ENCODE results near the gene JMJD7. TPM values are rescaled to one million over a fixed set of nuclear protein-coding genes. Genes with fewer than 3 reads are reported as not detected.

Gene JMJD7
- total RNA-seq, 2 donors from 2014 or later: 7.8 to 11.8 TPM

DNA sequence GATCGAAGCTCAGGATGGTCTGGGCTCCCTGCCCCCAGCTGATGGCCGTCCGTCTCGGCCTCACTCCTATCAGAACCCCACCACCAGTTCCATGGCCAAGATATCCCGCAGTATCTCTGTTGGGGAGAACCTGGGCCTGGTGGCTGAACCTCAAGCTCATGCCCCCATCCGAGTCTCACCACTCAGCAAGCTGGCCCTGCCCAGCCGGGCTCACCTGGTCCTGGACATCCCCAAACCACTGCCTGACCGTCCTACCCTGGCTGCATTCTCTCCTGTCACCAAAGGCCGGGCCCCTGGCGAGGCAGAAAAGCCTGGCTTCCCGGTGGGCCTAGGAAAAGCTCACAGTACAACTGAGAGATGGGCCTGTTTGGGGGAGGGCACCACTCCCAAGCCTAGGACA lies 4.4 kb upstream of the JMJD7 start:
- DNase-seq: no peak
- Histone ChIP-seq H3K36me3 (no peaks in the 10 kb centered on the region), H3K4me1 (peaks cover under 1% of the 10 kb centered on the region), H3K9ac (ENCODE audit: low read depth in 2 of 2, low read length in 2 of 2) (no peak overlapping the region), H3K27ac (no peak overlapping the region), H3K9me3 (no peaks in the 10 kb centered on the region), H3K27me3 (no peaks in the 10 kb centered on the region), H3K4me3 (no peak overlapping the region)
- TF ChIP-seq, protein P1, sequence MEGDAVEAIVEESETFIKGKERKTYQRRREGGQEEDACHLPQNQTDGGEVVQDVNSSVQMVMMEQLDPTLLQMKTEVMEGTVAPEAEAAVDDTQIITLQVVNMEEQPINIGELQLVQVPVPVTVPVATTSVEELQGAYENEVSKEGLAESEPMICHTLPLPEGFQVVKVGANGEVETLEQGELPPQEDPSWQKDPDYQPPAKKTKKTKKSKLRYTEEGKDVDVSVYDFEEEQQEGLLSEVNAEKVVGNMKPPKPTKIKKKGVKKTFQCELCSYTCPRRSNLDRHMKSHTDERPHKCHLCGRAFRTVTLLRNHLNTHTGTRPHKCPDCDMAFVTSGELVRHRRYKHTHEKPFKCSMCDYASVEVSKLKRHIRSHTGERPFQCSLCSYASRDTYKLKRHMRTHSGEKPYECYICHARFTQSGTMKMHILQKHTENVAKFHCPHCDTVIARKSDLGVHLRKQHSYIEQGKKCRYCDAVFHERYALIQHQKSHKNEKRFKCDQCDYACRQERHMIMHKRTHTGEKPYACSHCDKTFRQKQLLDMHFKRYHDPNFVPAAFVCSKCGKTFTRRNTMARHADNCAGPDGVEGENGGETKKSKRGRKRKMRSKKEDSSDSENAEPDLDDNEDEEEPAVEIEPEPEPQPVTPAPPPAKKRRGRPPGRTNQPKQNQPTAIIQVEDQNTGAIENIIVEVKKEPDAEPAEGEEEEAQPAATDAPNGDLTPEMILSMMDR (IDR thresholded peaks at IDR 0.05): no peak
- intact Hi-C loops (cut with DNase I): no loop called here

DNA sequence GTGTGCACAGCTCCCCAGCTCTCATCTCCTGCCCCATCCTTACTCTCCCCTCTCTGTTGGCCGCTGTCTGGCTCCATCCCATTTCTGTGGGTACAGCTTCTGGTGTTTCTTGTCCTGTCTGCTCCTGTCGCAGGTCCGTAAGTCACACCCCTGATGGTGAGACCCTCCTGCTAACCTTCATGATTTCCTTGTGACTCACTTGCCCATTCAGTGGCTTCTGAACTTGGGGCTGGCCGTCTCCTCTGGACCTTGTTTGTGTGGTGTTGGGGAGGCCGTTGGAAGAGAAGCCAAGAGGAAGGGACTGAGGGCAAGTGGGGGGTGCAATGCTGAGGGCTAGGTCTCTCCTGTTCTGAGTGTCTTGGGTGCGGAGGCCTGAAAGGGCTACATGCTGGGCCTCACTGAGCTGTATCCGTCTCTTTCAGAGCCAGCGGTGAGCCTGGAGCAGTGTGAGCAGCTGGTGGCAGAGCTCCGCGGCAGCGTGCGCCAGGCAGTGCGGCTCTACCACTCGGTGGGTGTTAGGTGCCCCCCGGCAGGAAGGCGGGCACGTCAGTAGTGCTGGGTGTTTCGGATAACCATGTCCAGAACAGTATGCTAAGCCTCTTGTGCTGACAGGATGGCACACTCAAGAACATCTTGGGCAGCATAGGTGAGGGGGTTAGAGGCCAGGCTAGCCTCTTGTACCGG lies 3.7 kb upstream of the JMJD7 start:
- TF ChIP-seq, protein P1 (IDR thresholded peaks at IDR 0.05): no peak
- H3K4me1 ChIP-seq: peaks cover 7% of the 10 kb centered on the region
- H3K27ac ChIP-seq: no peak overlapping the region
- H3K4me3 ChIP-seq: no peak overlapping the region
- H3K9ac ChIP-seq (ENCODE audit: low read depth in 2 of 2, low read length in 2 of 2): no peak overlapping the region
- intact Hi-C loops (cut with DNase I): no loop called here
- no peaks in the 10 kb centered on the region for H3K9me3 ChIP-seq
- H3K36me3 ChIP-seq: no peaks in the 10 kb centered on the region
- H3K27me3 ChIP-seq: no peaks in the 10 kb centered on the region
- DNase-seq: no peak

DNA sequence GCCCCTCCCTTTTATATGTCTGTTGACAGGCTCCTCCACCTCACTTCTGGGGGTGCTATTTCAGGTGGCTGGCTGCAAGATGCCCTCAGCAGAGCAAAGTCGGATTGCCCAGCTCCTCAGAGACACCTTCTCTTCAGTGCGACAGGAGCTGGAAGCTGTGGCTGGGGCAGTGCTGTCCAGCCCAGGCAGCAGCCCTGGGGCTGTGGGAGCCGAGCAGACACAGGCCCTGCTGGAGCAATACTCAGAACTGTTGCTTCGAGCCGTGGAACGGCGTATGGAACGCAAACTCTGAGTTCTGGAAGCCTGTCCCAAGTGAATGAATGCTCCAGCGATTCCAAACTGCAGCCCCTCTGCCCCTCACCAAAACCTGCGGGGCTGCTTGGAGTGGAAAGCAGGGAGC lies 2.7 kb upstream of the JMJD7 start:
- no peak overlapping the region for H3K4me3 ChIP-seq
- no peaks in the 10 kb centered on the region for H3K36me3 ChIP-seq
- H3K27me3 ChIP-seq: no peaks in the 10 kb centered on the region
- no peaks in the 10 kb centered on the region for H3K9me3 ChIP-seq
- TF ChIP-seq, protein P1 (IDR thresholded peaks at IDR 0.05): no peak
- peaks cover 7% of the 10 kb centered on the region for H3K4me1 ChIP-seq
- no peak for DNase-seq
- H3K9ac ChIP-seq (ENCODE audit: low read depth in 2 of 2, low read length in 2 of 2): no peak overlapping the region
- intact Hi-C loops (cut with DNase I): no loop called here
- H3K27ac ChIP-seq: no peak overlapping the region

DNA sequence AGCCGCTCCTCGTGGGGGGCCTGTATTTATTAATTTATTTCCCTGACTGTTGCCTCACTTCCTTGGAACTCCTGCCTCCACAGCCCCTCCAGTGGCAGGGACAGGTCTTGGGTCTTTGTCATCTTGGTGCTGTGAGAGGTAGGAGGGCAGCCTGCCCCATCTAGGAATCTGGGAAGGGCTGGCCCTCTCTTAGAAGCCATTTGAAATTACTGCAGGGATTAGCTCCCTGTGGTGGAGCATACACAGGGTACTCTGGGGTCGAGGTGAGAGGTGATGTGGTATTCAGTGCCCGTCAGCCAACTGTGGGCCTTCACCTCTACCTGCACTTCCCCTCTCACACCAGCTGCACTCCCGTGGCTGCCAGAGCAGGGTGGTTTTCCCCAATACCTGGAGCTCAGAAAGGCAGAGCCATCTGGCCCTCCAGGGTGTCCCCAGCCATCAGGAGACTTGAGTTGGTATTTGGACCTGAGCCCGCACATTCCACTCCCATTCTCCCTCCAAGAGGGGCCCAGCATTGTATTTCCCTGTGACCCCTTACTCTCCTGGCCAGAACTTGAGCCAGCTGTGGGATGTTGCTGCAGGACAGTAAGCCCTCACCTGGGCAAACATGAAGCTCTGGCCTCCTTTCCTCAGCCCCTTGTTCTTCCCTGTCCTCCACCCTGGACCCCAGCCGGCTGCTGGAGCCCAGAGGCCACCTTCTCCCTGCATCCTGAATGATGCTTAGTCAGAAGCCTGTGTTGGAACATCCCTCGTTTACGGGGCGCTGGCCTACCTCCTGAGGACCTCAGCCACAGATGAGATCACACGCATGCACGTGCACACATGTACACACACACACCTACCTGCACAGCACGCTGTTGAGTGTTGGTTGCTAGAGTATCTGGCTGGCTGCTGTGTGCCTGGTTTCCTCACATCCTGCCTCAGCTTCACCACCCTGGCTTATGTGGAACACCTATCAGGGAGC lies 2.0 kb upstream of the JMJD7 start:
- H3K4me3 ChIP-seq: no peak overlapping the region
- no peak overlapping the region for H3K27ac ChIP-seq
- no peaks in the 10 kb centered on the region for H3K36me3 ChIP-seq
- no peaks in the 10 kb centered on the region for H3K9me3 ChIP-seq
- no peak overlapping the region for H3K9ac ChIP-seq (ENCODE audit: low read depth in 2 of 2, low read length in 2 of 2)
- TF ChIP-seq, protein P1 (IDR thresholded peaks at IDR 0.05): no peak
- no peak for DNase-seq
- intact Hi-C loops (cut with DNase I): no loop called here
- H3K27me3 ChIP-seq: no peaks in the 10 kb centered on the region
- peaks cover 7% of the 10 kb centered on the region for H3K4me1 ChIP-seq

DNA sequence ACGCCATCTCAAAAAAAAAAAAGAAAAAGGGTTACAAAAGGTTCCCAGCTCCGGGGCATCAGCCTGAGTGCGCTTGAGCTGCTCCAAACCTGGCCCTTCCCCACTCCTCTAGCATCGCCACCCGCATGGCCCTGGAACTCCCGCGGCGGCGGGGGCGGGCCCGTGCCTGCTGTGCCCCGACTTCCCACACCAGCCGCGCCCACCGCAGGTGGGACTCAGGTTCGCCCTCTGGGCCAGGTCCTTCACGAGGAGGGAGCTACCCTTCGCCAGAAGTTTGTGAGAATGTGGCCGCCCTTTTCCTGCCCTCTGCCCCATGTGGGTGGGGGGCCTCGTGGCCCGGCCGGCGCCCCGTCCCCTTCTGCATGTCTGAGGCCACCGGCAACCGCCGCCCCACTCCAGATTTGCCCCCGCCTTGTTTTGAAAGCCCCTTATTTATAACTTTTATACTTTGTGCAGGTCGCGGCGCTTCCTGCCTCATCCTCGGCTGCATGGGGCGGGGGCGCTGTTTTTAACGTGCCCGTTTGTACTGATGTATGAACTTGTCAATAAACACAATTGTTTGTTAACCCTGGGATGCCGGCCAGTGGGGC lies 507 bp upstream of the JMJD7 start:
- TF ChIP-seq, protein P1 (IDR thresholded peaks at IDR 0.05): no peak
- Histone ChIP-seq H3K4me3 (peak overlapping the region; percentile 69), H3K36me3 (no peaks in the 10 kb centered on the region), H3K9ac (ENCODE audit: low read depth in 2 of 2, low read length in 2 of 2) (peak overlapping the region; percentile 40 to 70), H3K27ac (no peak overlapping the region), H3K4me1 (peaks cover 7% of the 10 kb centered on the region), H3K27me3 (no peaks in the 10 kb centered on the region), H3K9me3 (no peaks in the 10 kb centered on the region)
- DNase-seq: peak; percentile 51
- intact Hi-C loops (cut with DNase I): no loop called here
